OCI-LY7 (cell line): ENCODE data around the gene LBR.
"Not testable (repeated sequence)": the region's sequence is repeated elsewhere in the genome, so short reads cannot be mapped to it uniquely, and the experiment has no call there.

Experiments
- EZH2phosphoT487 ChIP-seq: fragments of 200-600 bp; sonication (generic); IDR thresholded peaks from 2 replicates; pipeline ENCODE4 v1.6.1; 2018; ENCODE audit warnings: low read depth, borderline replicate concordance, mild to moderate bottlenecking, mixed run types, antibody characterized with exemption, low read length, moderate library complexity, mixed read lengths
- TF ChIP-seq, protein P1 (sequence below): fragments of 200-600 bp; sonication (generic); conservative IDR thresholded peaks from 2 replicates; pipeline ENCODE4 v1.5.1; 2014; ENCODE audit warnings: mild to moderate bottlenecking, antibody characterized with exemption, low read length, moderate library complexity, mixed read lengths

DNA sequence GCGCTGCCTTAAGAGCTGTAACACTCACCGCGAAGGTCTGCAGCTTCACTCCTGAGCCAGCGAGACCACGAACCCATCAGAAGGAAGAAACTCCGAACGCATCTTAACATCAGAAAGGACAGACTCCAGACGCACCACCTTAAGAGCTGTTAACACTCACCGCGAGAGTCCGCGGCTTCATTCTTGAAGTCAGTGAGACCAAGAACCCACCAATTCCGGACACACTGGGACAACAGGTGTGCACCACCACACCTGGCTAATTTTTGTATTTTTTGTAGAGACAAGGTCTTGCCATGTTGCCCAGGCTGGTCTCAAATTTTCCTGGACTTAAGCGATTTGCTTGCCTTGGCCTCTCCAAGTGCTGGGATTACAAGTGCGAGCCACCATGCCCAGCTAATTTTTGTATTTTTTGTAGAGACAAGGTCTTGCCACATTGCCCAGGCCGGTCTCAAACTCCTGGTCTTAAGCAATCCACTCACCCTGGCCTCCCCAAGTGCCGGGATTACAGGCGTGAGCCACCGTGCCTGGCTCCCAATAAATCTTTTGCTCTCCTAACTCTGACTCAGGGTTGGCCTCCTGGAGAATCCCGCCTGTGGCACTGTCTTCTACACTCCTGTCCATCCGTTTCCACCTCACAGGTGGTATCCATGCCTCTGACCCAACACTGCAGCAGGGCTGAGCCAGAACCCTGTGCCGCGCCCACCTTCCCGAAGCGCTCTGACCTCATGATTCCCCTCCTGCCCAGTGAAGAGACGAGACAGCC lies 46.0 kb upstream of the LBR start:
- TF ChIP-seq, protein P1, sequence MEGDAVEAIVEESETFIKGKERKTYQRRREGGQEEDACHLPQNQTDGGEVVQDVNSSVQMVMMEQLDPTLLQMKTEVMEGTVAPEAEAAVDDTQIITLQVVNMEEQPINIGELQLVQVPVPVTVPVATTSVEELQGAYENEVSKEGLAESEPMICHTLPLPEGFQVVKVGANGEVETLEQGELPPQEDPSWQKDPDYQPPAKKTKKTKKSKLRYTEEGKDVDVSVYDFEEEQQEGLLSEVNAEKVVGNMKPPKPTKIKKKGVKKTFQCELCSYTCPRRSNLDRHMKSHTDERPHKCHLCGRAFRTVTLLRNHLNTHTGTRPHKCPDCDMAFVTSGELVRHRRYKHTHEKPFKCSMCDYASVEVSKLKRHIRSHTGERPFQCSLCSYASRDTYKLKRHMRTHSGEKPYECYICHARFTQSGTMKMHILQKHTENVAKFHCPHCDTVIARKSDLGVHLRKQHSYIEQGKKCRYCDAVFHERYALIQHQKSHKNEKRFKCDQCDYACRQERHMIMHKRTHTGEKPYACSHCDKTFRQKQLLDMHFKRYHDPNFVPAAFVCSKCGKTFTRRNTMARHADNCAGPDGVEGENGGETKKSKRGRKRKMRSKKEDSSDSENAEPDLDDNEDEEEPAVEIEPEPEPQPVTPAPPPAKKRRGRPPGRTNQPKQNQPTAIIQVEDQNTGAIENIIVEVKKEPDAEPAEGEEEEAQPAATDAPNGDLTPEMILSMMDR, result not testable (repeated sequence)
- TF ChIP-seq EZH2phosphoT487, result not testable (repeated sequence)
